C4-2B (cell line): ENCODE data around the gene EDDM3A.

Experiments used
- H3K27ac ChIP-seq: fragments of 450-650 bp; 2 replicates; pipeline ENCODE4 v1.5.1; 2017
- ZFX ChIP-seq: fragments of 450-650 bp; IDR thresholded peaks from 2 replicates; pipeline ENCODE4 v1.6.1; 2017
- TF ChIP-seq, protein P1 (sequence below): fragments of 450-650 bp; conservative IDR thresholded peaks from 2 replicates; pipeline ENCODE4 v1.5.1; 2017; ENCODE audit warnings: mild to moderate bottlenecking

EDDM3A gene

DNA sequence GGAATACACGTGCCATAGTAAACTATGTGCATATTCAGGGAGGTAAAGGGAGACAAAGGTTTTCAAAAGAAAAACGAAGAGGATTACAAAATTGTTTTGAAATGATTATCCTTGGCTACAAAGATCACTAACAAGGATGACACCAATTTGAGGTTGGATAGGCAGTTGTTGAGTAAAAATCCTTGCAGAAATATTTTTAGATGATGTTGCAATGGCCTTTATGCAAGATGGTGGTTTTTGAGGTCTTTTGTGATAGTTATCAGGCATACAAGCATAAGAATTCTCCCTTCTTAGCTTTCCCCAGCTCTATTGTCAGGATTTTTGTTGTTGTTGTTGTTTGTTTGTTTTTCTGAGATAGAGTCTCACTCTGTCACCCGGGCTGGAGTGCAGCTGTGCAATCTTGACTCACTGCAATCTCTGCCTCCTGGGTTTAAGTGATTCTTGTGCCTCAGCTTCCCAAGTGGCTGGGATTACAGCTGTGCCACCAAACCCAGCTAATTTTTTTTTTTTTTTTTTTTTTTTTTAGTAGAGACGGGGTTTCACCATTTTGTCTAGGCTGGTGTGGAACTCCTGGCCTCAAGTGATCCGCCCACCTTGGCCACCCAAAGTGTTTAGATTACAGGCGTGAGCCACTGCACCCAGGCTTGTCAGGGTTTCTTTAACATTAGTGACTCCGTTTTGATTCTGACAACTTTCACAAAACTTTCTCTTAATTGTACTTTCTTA is 49.1 kb downstream of the EDDM3A start:
- H3K27ac ChIP-seq = no peak overlapping the region

DNA sequence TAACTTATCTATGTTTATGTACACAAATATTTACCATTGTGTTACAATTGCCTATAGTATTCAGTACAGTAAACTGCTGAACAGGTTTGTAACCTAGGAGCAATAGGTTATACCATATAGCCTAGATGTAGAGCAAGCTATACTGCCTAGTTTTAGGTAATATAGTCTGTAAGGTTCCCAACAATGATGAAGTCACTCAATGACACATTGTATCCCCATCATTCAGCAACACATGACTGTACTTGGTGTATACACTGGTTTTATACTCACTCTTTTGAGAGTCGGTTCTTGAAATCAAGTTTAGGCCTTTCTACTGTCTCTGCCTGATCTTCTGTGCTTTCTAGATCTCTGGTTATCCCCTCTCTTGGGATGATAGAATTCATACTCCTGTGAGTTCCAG is 51.5 kb downstream of the EDDM3A start:
- no peak overlapping the region for H3K27ac ChIP-seq
- TF ChIP-seq, protein P1, sequence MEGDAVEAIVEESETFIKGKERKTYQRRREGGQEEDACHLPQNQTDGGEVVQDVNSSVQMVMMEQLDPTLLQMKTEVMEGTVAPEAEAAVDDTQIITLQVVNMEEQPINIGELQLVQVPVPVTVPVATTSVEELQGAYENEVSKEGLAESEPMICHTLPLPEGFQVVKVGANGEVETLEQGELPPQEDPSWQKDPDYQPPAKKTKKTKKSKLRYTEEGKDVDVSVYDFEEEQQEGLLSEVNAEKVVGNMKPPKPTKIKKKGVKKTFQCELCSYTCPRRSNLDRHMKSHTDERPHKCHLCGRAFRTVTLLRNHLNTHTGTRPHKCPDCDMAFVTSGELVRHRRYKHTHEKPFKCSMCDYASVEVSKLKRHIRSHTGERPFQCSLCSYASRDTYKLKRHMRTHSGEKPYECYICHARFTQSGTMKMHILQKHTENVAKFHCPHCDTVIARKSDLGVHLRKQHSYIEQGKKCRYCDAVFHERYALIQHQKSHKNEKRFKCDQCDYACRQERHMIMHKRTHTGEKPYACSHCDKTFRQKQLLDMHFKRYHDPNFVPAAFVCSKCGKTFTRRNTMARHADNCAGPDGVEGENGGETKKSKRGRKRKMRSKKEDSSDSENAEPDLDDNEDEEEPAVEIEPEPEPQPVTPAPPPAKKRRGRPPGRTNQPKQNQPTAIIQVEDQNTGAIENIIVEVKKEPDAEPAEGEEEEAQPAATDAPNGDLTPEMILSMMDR = no peak
- no peak for TF ChIP-seq ZFX

More for the DNA sequence above, 49.1 kb downstream of the EDDM3A start:
- TF ChIP-seq, protein P1 = no peak
- TF ChIP-seq ZFX = no peak
